GM23338 (cell line): ENCODE data around the gene HMGCS1. TPM values are rescaled to one million over a fixed set of nuclear protein-coding genes. Genes with fewer than 3 reads are reported as not detected.
"Not testable (repeated sequence)": the region's sequence is repeated elsewhere in the genome, so short reads cannot be mapped to it uniquely, and the experiment has no call there.

Experiments used
- ATAC-seq: fragments of 200-7000 bp; cut with Tn5 transposase; 3 replicates; pipeline ENCODE4 v1.9.1; 2020
- DNase-seq: peaks from one replicate; pipeline ENCODE4 v3.0.0-alpha.2; 2015; ENCODE audit warnings: low spot score
- H2AFZ ChIP-seq: fragments of 200-600 bp; sonication (generic); 2 replicates; pipeline ENCODE4 v1.8.0; 2016; ENCODE audit warnings: antibody characterized with exemption, mild to moderate bottlenecking, moderate library complexity
- H3F3A ChIP-seq: fragments of 200-600 bp; sonication (generic); replicated peaks from 2 replicates; pipeline ENCODE4 v1.8.0; 2017; ENCODE audit warnings: antibody characterized with exemption, mixed run types, low read depth
- H3K27ac ChIP-seq: fragments of 200-600 bp; sonication (generic); 2 replicates; pipeline ENCODE4 v1.6.1; 2016; ENCODE audit warnings: low read depth
- H3K27me3 ChIP-seq: fragments of 200-600 bp; sonication (generic); 2 replicates; pipeline ENCODE4 v1.8.0; 2016; ENCODE audit warnings: mild to moderate bottlenecking, mixed run types, moderate library complexity; ENCODE audit not compliant: insufficient read depth
- H3K36me3 ChIP-seq: fragments of 200-600 bp; sonication (generic); 2 replicates; pipeline ENCODE4 v1.8.0; 2016; ENCODE audit warnings: mild to moderate bottlenecking; ENCODE audit not compliant: insufficient read depth
- H3K4me1 ChIP-seq: fragments of 200-600 bp; sonication (generic); 2 replicates; pipeline ENCODE4 v1.8.0; 2016; ENCODE audit warnings: mild to moderate bottlenecking, moderate library complexity; ENCODE audit not compliant: insufficient read depth
- H3K4me2 ChIP-seq: fragments of 200-600 bp; sonication (generic); 2 replicates; pipeline ENCODE4 v1.7.1; 2017; ENCODE audit warnings: mixed run types
- H3K4me3 ChIP-seq: fragments of 200-600 bp; sonication (generic); 2 replicates; pipeline ENCODE4 v1.6.1; 2016; ENCODE audit warnings: mixed run types
- H3K79me2 ChIP-seq: fragments of 200-600 bp; sonication (generic); replicated peaks from 2 replicates; pipeline ENCODE4 v1.8.0; 2017; ENCODE audit warnings: mild to moderate bottlenecking; ENCODE audit not compliant: insufficient read depth
- H3K9me2 ChIP-seq: fragments of 200-600 bp; sonication (generic); 2 replicates; pipeline ENCODE4 v1.8.0; 2017; ENCODE audit not compliant: insufficient read depth
- H4K20me1 ChIP-seq: fragments of 200-600 bp; sonication (generic); replicated peaks from 2 replicates; pipeline ENCODE4 v1.8.0; 2017; ENCODE audit warnings: mild to moderate bottlenecking; ENCODE audit not compliant: insufficient read depth
- H3K27ac Mint-ChIP-seq: 2 replicates; pipeline ENCODE4 v1.8.0; 2020; ENCODE audit warnings: inconsistent platforms, mild to moderate bottlenecking, moderate library complexity, mixed read lengths
- H3K27me3 Mint-ChIP-seq: 3 replicates; pipeline ENCODE4 v1.8.0; 2022; ENCODE audit warnings: low read depth, mild to moderate bottlenecking, moderate library complexity, mixed read lengths, inconsistent platforms; ENCODE audit not compliant: insufficient read depth, poor library complexity
- H3K36me3 Mint-ChIP-seq: 3 replicates; pipeline ENCODE4 v1.8.0; 2021; ENCODE audit warnings: low read depth, mild to moderate bottlenecking, inconsistent platforms, moderate library complexity, mixed read lengths
- H3K4me1 Mint-ChIP-seq: 3 replicates; pipeline ENCODE4 v1.8.0; 2020; ENCODE audit warnings: mild to moderate bottlenecking, inconsistent platforms, mixed read lengths
- H3K4me3 Mint-ChIP-seq: 3 replicates; pipeline ENCODE4 v1.8.0; 2021; ENCODE audit warnings: moderate library complexity, mild to moderate bottlenecking, inconsistent platforms, mixed read lengths
- H3K9me3 Mint-ChIP-seq: 3 replicates; pipeline ENCODE4 v1.8.0; 2020; ENCODE audit warnings: moderate library complexity, mild to moderate bottlenecking, inconsistent platforms, mixed read lengths
- EZH2phosphoT487 ChIP-seq: fragments of 200-600 bp; sonication (generic); IDR thresholded peaks from one replicate; pipeline ENCODE4 v1.8.1; 2018; ENCODE audit warnings: antibody characterized with exemption; ENCODE audit not compliant: unreplicated experiment
- JUNB ChIP-seq: IDR thresholded peaks from one replicate; pipeline ENCODE4 v1.6.1; 2016; ENCODE audit warnings: antibody characterized with exemption; ENCODE audit not compliant: unreplicated experiment
- NANOG ChIP-seq: IDR thresholded peaks from 2 replicates; pipeline ENCODE4 v1.6.1; 2016; ENCODE audit warnings: antibody characterized with exemption, borderline replicate concordance
- ZNF114 ChIP-seq: fragments of 250-450 bp; sonication (Bioruptor Pico); IDR thresholded peaks from 2 replicates; pipeline ENCODE4 v1.5.0; 2020; ENCODE audit warnings: mild to moderate bottlenecking, moderate library complexity
- ZNF331 ChIP-seq: fragments of 250-450 bp; sonication (Bioruptor Pico); IDR thresholded peaks from 2 replicates; pipeline ENCODE4 v1.5.0; 2020; ENCODE audit warnings: low read depth, mild to moderate bottlenecking, moderate library complexity
- polyA plus RNA-seq: library from polyadenylated mRNA; unstranded; fragments of >200 nt; fragmentation: Nextera tagmentation; extraction: Ambion mirVana; gene quantifications from 2 replicates; pipeline ENCODE4 v1.2.1, GENCODE V29; 2016
- total RNA-seq: library from RNA; depleted of rRNA; stranded (reverse); fragments of >200 nt; shearing (Covaris generic); gene quantifications from 2 replicates; pipeline ENCODE4 v1.2.3, GENCODE V29; 2014
- TF ChIP-seq, protein P1 (sequence below): IDR thresholded peaks from one replicate; pipeline ENCODE4 v1.6.1; 2018; ENCODE audit warnings: antibody characterized with exemption; ENCODE audit not compliant: unreplicated experiment
- TF ChIP-seq, protein P2 (sequence below), 2 experiments: fragments of 200-600 bp in 1 of 2; sonication (generic) in 1 of 2; conservative IDR thresholded peaks; 2 replicates each; pipeline versions ENCODE4 v1.5.1 to v1.6.1; 2016 to 2017; ENCODE audit warnings: antibody characterized with exemption in 2 of 2, low read depth in 2 of 2, mild to moderate bottlenecking in 2 of 2, moderate library complexity in 1 of 2

HMGCS1 gene
- total and polyA plus RNA-seq, 2 experiments from 2014 or later, result 172 to 278 TPM

DNA sequence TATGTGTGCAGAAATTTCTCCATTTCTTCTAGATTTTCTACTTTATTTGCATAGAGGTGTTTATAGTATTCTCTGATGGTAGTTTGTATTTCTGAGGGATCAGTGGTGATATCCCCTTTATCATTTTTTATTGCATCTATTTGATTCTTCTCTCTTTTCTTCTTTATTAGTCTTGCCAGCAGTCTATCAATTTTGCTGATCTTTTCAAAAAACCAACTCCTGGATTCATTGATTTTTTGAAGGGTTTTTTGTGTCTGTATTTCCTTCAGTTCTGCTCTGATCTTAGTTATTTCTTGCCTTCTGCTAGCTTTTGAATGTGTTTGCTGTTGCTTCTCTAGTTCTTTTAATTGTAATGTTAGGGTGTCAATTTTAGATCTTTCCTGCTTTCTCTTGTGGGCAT lies 12.4 kb upstream of the HMGCS1 start:
- H3K9me2 ChIP-seq, H3K4me1 Mint-ChIP-seq, H3K27me3 Mint-ChIP-seq, H3K36me3 ChIP-seq, H3K27ac Mint-ChIP-seq, DNase-seq, H3F3A ChIP-seq, H3K36me3 Mint-ChIP-seq, H3K79me2 ChIP-seq, H3K4me3 Mint-ChIP-seq, H3K27ac ChIP-seq, H3K27me3 ChIP-seq, H2AFZ ChIP-seq, H3K4me3 ChIP-seq, H4K20me1 ChIP-seq, ATAC-seq, H3K9me3 Mint-ChIP-seq, H3K4me1 ChIP-seq, H3K4me2 ChIP-seq: not testable (repeated sequence)

DNA sequence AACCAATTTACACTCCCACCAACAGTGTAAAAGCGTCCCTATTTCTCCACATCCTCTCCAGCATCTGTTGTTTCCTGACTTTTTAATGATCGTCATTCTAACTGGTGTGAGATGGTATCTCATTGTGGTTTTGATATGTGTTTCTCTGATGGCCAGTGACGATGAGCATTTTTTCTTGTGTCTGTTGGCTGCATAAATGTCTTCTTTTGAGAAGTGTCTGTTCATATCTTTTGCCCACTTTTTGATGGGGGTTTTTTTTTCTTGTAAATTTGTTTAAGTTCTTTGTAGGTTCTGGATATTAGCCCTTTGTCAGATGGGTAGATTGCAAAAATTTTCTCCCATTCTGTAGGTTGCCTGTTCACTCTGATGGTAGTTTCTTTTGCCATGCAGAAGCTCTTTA lies 10.3 kb upstream of the HMGCS1 start:
- not testable (repeated sequence) for H3K27me3 Mint-ChIP-seq, H3K4me2 ChIP-seq, DNase-seq, H3K27me3 ChIP-seq, H3K27ac Mint-ChIP-seq, H3K36me3 ChIP-seq, H3K9me3 Mint-ChIP-seq, ATAC-seq, H4K20me1 ChIP-seq, H3K9me2 ChIP-seq, H3K36me3 Mint-ChIP-seq, H2AFZ ChIP-seq, H3K4me1 Mint-ChIP-seq, H3F3A ChIP-seq, H3K4me3 ChIP-seq, H3K4me1 ChIP-seq, H3K79me2 ChIP-seq, H3K4me3 Mint-ChIP-seq, H3K27ac ChIP-seq

- DNase-seq (no peak), ATAC-seq (no peak)
- Mint-ChIP-seq H3K27ac (no peak overlapping the region), H3K9me3 (no peaks in the 10 kb centered on the region), H3K36me3 (no peaks in the 10 kb centered on the region), H3K27me3 (peaks cover 3% of the 10 kb centered on the region), H3K4me1 (no peaks in the 10 kb centered on the region), H3K4me3 (no peak overlapping the region)
- Histone ChIP-seq H4K20me1 (no peaks in the 10 kb centered on the region), H2AFZ (no peak overlapping the region), H3K4me3 (no peak overlapping the region), H3K4me2 (no peak overlapping the region), H3K36me3 (no peaks in the 10 kb centered on the region), H3K27me3 (no peaks in the 10 kb centered on the region), H3F3A (no peaks in the 10 kb centered on the region), H3K9me2 (0 out of 2 replicates have a peak, but pooled peaks cover 7% of the 10 kb centered on the region), H3K4me1 (no peaks in the 10 kb centered on the region), H3K79me2 (no peaks in the 10 kb centered on the region), H3K27ac (no peak overlapping the region)
- TF ChIP-seq ZNF331 (CRISPR knock-in tag) (no peak), ZNF114 (CRISPR knock-in tag) (no peak), EZH2phosphoT487 (no peak), NANOG (no peak), JUNB (no peak)
- TF ChIP-seq, protein P1, sequence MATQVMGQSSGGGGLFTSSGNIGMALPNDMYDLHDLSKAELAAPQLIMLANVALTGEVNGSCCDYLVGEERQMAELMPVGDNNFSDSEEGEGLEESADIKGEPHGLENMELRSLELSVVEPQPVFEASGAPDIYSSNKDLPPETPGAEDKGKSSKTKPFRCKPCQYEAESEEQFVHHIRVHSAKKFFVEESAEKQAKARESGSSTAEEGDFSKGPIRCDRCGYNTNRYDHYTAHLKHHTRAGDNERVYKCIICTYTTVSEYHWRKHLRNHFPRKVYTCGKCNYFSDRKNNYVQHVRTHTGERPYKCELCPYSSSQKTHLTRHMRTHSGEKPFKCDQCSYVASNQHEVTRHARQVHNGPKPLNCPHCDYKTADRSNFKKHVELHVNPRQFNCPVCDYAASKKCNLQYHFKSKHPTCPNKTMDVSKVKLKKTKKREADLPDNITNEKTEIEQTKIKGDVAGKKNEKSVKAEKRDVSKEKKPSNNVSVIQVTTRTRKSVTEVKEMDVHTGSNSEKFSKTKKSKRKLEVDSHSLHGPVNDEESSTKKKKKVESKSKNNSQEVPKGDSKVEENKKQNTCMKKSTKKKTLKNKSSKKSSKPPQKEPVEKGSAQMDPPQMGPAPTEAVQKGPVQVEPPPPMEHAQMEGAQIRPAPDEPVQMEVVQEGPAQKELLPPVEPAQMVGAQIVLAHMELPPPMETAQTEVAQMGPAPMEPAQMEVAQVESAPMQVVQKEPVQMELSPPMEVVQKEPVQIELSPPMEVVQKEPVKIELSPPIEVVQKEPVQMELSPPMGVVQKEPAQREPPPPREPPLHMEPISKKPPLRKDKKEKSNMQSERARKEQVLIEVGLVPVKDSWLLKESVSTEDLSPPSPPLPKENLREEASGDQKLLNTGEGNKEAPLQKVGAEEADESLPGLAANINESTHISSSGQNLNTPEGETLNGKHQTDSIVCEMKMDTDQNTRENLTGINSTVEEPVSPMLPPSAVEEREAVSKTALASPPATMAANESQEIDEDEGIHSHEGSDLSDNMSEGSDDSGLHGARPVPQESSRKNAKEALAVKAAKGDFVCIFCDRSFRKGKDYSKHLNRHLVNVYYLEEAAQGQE, result no peak
- TF ChIP-seq, protein P2, sequence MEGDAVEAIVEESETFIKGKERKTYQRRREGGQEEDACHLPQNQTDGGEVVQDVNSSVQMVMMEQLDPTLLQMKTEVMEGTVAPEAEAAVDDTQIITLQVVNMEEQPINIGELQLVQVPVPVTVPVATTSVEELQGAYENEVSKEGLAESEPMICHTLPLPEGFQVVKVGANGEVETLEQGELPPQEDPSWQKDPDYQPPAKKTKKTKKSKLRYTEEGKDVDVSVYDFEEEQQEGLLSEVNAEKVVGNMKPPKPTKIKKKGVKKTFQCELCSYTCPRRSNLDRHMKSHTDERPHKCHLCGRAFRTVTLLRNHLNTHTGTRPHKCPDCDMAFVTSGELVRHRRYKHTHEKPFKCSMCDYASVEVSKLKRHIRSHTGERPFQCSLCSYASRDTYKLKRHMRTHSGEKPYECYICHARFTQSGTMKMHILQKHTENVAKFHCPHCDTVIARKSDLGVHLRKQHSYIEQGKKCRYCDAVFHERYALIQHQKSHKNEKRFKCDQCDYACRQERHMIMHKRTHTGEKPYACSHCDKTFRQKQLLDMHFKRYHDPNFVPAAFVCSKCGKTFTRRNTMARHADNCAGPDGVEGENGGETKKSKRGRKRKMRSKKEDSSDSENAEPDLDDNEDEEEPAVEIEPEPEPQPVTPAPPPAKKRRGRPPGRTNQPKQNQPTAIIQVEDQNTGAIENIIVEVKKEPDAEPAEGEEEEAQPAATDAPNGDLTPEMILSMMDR (conservative IDR thresholded peaks at IDR 0.05; ENCODE audit: low read depth in 2 of 2), result no peak
Observed at GRCh38 chr5:43320846-43321245, 7.6 kb upstream of the HMGCS1 start.
